ENCODE measurements around the gene CELA3A. TPM values are rescaled to one million over a fixed set of nuclear protein-coding genes. Genes with fewer than 3 reads are reported as not detected.

The CELA3A gene
- total RNA-seq, 1 donor from 2014 or later = not detected

DNA sequence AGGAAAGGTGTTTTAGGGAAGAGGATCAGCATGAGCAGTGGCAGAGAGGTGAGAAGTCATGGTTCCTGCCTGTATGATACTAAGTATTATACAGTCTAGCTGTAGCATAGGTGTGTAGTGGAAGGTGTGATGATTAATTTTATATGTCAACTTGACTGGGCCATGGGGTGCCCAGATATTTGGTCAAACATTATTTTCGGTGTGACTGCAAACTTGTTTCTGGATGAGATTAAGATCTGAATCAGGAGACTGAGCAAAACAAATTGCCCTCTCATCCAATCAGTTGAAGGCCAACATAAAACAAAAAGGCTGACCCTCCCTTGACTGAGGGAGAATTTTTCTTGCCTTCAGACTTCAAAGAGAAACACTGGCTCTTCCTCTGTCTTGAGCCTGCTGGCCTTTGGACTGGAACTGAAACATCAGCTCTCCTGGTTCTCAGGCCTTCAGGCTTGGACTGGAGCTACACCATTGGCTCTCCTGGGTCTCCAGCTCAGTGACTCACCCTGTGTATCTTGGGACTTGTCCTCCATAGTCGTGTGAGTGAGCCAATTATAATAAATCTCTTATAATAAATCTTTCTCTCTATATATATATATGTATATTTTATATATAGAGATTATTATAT is 44.3 kb downstream of the CELA3A start:
- intact Hi-C loops (cut with micrococcal nuclease) = no loop called here

DNA sequence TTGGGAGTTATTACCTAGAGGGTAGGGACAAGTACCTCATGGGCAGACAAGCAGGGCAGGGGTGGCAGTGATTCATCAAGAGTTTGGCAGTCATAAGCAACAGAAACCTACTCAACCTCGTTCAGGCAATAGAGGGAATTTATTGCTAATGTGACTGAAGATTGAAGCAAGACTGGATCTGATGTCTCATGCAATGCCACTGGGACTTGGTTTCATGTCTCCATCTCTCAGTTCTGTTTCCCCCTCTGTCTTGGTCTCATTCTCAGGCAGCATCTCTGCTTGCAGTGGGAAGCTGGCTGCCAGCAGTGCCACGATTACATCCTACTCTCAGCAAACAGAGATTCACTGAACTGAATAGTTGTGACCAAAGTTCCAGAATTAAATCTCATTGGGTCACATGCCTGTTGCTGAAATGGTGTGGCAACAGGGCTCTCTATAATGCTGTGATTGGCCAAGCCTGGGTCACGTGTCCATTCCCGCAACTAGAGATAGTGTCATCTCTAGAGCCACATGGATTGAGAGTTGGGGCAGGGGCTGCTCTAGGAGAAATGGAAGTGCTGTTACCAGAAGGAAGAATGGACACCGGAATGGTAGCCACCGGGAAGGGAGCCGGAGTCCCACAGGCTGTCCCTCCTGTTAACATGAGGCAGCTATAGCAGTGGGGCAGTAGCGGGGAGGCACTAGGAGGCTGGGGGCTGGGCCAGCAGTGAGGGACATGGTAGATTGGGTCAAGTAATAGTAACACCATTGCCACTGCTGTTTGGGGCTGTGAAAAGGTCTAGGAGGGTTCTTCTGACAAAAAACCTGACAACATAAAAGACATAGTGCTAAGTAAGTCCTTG is 47.1 kb downstream of the CELA3A start:
- intact Hi-C loops (cut with micrococcal nuclease) = no loop called here

DNA sequence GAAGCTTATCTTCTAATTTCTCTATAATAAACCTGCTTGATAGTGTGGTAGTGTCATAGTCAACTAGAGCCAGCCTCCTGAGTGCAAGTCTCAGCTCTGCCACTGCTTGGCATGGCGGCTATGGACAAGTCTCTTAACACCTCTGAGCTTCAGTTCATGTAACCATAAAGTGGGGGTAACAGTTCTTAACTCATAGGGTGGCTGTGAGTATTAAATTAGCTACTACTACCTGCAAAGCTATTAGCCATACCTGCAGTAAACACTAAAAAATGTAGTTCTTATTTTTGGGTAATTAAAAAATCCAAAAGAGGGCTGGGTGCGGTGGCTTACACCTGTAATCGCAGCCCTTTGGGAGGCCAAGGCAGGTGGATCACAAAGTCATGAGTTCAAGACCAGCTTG is 48.9 kb downstream of the CELA3A start:
- intact Hi-C loops (cut with micrococcal nuclease) = loop anchor here (5.0 kb wide), 1 partner anchor 967 kb away; the partner anchor contains the start of genes KDM1A and TEX46

DNA sequence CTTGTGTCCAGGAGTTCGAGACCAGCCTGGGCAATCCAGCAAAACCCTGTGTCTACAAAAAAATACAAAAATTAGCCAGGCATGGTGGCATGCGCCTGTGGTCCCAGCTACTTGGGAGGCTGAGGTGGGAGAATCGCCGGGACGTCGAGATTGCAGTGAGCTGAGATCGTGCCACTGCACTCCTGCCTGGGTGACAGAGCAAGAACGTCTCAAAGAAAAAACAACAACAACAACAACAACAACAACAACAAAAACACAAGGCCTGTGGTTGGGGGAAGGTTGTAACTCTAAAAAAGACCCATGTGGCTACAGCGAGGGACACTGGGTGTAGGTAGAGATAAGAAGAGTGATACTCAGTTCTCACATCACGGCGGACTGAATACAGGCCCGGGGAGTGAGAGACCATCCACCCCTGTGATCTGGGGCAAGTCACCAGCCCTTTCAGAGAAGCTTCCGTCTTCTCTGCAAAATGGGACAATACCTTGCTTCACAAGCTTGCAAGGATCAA is 50.2 kb downstream of the CELA3A start:
- intact Hi-C loops (cut with micrococcal nuclease) = loop anchor here (1.0 to 5.0 kb wide), 4 partner anchors 11 to 966 kb away; partner anchors contain the start of genes KDM1A, TEX46, USP48 and ZBTB40

DNA sequence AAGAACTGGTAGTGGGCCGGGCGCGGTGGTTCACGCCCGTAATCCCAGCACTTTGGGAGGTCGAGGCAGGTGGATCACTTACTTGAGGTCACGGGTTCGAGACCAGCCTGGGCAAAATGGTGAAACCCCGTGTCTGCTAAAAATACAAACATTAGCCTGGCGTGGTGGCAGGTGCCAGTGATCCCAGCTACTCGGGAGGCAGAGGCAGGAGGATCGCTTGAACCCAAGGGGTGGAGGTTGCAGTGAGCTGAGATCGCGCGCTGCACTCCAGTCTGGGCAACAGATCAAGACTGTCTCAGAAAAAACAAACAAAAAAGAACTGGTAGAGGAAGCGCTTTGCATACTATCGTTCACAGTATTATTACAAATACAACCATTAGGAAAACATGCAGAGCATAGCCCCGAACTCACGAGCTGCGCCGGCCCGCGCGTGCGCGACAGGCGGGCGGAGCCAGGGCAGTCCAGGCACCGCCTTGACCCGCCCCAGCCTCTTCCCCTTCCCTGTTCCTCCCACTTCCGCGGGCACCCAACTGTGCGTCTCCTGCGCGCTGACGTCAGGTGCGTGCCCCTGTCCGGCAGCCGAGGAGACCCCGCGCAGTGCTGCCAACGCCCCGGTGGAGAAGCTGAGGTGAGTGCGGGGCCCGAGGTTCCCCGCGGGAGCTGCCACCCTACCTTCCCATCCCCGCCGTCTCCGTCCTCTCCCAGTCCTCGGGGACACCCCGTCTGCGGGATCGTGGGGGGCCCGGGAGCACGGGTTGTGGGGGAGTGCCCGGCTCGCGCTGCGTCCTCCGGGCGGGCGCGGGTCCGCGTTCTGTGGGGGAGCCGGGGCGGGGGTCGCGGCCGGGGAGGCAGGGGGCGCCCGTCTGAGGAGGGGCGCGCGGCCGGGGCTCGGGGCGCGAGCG is 50.9 kb downstream of the CELA3A start, which contains the start of gene CDC42:
TSS of gene CDC42 (plus strand) at position 595 of the 902 bp plus-strand sequence. CDS start 25,770 bp downstream, outside the sequence.
- intact Hi-C loops (cut with micrococcal nuclease) = loop anchor here (1.0 to 5.0 kb wide), 7 partner anchors 12 to 965 kb away; partner anchors contain the start of genes KDM1A, TEX46, USP48 and ZBTB40

DNA sequence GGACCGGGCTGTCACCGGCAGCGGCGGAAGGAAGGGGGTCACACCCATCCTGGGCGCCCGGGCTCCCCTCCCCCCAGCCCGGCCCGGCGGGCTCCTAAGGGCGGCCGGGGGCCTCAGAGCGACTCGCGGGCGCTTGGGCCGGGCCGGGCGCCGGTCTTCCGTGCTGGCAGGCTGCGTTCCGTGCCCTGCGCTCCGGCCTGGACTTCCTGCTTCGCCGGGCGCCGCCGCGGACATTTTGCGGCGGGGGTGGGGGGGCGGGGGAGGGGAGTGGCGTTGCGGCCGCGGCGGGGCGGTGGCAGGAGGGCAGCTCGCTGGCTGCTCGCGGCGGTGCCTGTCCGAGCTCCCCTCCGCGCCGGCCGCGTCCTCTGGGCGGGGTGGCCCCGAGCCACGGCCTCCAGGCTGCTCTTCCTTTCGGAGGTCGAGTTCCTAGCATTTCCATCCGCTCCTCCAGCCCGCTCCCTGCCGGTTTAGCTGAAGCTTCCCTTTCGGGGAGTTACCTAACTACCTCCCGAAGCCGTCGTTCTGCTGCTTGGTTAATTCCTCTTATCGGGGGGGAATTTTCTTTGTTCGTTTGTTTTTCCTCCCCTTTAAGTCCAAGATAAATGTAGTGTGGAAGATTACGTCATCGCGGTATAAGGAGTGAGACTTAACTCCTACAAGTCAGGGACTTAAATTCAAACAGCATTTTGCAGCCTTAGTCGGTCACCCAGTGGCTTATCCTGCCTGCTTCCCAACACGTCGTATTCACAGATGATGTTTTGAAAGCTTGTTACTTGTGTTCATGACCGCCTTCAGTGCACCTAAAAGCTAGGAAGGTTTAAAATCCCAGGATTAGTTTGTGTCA is 51.8 kb downstream of the CELA3A start:
- intact Hi-C loops (cut with micrococcal nuclease) = loop anchor here (1.0 to 5.0 kb wide), 4 partner anchors 28 to 964 kb away; partner anchors contain the start of genes KDM1A and TEX46

DNA sequence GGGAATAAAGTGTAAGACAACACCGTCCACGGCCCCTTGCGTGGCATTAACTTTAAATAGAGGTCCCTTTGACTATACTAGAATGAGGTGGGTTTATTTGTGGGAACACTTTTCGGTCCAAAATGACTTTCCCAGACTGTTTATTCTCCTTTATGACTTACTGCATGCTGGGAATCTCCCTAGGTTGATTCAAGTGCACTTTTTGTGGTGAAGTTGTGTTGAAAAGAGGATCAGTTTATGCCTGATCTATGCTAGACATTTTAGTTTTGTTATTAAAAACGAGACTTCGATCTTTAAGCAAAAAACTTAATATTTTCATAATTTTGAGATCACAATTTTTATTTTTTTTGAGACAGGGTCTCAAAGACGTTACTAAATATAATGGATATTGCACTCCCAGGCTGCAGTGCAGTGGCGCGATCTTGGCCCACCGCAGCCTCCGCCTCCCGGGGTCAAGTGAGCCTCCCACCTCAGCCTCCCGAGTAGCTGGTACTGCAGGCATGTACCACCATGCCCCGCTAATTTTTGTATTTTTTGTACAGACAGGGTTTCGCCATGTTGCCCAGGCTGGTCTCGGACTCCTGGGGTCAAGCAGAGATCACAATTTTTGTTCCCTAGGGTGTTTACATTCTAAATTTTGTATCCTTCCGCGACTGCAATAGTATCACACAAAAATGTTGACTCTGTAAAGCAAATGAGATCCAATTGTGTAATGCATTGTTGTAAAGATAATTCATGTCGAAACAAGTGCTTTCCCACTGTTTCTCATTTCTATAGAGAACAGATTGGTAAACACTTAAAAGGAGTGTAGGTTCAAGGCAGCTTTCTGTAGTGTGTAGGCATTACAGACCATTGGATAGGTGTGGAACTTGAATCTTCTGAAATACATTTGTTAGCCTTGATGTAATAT is 52.7 kb downstream of the CELA3A start:
- intact Hi-C loops (cut with micrococcal nuclease) = loop anchor here (1.0 to 5.0 kb wide), 4 partner anchors 29 to 963 kb away; partner anchors contain the start of genes KDM1A and TEX46

DNA sequence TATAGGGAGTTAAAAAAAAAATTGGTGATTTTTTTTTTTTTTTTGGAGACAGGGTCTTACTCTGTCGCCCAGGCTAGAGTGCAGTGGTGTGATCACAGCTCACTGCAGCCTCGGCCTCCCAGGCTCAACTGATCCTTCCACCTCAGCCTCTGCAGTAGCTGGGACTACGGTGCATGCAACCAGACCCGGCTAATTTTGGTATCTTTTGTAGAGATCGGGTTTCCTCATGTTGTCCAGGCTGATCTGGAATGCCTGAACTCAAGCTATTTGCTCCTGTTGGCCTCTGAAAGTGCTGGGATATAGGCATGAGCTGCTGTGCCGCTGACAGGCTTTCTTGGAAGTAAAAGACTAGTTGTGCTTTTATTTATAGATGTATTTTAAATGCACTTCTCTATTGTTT is 54.0 kb downstream of the CELA3A start:
- intact Hi-C loops (cut with micrococcal nuclease) = no loop called here

DNA sequence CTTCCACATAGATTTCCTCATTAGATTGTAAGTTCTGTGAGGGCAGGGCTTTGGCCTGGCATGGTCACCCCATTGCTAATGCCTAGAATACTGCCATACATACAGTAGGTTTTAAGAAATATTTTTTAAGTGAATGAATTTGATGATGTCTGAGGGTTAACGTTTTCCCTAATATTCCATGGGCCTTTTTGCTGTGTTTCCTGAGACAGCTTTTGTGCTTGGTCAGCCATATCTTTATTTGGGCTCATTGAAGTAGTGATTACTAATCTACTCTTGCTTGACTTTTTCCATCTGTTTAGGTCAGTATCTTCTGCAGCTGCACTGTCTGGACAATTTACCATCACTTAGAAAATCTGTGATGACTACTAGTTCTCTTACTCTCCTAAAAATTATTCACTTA is 54.6 kb downstream of the CELA3A start:
- intact Hi-C loops (cut with micrococcal nuclease) = no loop called here

DNA sequence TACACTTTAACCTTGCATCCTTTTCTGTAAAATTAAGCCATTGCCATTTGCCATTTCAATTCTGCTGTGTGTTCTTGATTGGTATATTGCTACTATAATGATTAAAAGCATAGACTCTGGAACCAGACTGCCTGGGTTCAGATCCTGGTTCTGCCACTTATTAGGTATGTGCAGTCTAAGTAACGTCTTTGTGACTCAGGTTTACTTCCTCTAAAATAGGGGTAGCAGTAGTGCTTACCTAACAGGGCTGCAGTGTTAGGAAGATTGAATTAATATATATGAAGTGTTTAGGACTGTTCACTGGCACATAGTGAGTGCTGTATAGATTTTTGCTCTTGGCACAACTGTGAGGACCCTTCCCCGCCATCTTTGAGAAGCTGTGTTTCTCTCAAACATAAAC is 55.5 kb downstream of the CELA3A start:
- intact Hi-C loops (cut with micrococcal nuclease) = no loop called here

DNA sequence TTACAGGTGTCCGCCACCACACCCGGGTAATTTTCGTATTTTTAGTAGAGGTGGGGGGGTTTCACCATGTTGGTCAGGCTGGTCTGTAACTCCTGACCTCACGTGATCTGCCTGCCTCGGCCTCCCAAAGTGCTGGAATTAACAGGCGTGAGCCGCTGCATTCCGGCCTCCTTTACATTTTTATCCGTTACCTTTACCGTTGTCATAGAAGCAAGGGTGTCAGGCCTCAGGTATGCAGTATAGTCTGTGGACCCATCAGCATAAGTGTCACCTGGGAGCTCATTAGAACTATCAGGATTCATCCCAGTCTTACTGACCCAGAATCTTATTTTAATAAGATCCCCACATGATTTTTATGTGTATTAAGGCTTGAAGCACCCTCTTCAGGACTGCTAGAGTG is 56.4 kb downstream of the CELA3A start:
- intact Hi-C loops (cut with micrococcal nuclease) = no loop called here

Other genes starting within 250 kb of the CELA3A start
- gene USP48, start 218.5 kb upstream of the CELA3A start, total RNA-seq = 81.6 and 84.3 TPM in 2 replicates
- gene LDLRAD2, start 189.4 kb upstream of the CELA3A start, total RNA-seq = not detected in 2 replicates
- 3.9 and 4.0 TPM in 2 replicates for gene HSPG2, start 64.3 kb upstream of the CELA3A start, total RNA-seq
- gene CELA3B, start 24.6 kb upstream of the CELA3A start, total RNA-seq = not detected in 2 replicates
- 412 and 419 TPM in 2 replicates for gene CDC42, start 51.1 kb downstream of the CELA3A start, total RNA-seq
- not detected in 2 replicates for gene WNT4, start 141.4 kb downstream of the CELA3A start, total RNA-seq